Measurements from ENCODE around the gene MGRN1.

GRCh38 chr16:4599545-4599944 is 25.1 kb upstream of the MGRN1 start:
- TF ChIP-seq CTCF (IDR thresholded peaks at IDR 0.05) (no peak), POLR2A (IDR thresholded peaks at IDR 0.05) (no peak)

Data from testis (tissue), 2 donors.